GM12865 (cell line): ENCODE data around the gene CREM.

ENCODE experiments used
- DNase-seq: peaks from one replicate; pipeline ENCODE4 v3.0.0; 2010; ENCODE audit warnings: low read depth
- H3K4me3 ChIP-seq: 2 replicates; pipeline ENCODE4 v1.5.1; 2011; ENCODE audit warnings: mild to moderate bottlenecking, low read depth, low read length, control low read depth
- CTCF ChIP-seq: IDR thresholded peaks from 2 replicates; pipeline ENCODE4 v1.5.1; 2011; ENCODE audit warnings: low read length, control low read depth, low read depth, inconsistent platforms; ENCODE audit not compliant: insufficient read depth; ENCODE audit errors: missing control alignments

The CREM gene

DNA sequence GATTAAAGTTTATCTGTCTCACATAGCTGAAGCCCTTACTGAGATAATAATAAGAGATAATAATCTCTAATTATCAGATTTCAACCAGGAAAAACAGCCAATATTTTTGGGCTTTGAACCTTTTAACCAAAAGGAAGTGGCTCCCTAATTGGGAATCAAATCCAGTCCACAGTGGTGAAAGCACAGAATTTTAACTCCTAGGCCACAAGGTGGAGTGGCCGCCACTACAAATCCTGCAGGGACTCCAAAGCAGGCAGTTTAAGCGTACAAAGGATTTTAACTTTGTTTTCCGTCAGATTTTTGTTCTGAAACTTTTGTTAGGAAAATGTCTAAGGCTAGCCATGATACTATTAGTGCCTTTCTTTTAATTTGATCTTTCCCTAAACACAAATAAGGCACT, 110.1 kb downstream of the CREM start:
- no peak for DNase-seq
- H3K4me3 ChIP-seq: no peak overlapping the region
- no peak for TF ChIP-seq CTCF

DNA sequence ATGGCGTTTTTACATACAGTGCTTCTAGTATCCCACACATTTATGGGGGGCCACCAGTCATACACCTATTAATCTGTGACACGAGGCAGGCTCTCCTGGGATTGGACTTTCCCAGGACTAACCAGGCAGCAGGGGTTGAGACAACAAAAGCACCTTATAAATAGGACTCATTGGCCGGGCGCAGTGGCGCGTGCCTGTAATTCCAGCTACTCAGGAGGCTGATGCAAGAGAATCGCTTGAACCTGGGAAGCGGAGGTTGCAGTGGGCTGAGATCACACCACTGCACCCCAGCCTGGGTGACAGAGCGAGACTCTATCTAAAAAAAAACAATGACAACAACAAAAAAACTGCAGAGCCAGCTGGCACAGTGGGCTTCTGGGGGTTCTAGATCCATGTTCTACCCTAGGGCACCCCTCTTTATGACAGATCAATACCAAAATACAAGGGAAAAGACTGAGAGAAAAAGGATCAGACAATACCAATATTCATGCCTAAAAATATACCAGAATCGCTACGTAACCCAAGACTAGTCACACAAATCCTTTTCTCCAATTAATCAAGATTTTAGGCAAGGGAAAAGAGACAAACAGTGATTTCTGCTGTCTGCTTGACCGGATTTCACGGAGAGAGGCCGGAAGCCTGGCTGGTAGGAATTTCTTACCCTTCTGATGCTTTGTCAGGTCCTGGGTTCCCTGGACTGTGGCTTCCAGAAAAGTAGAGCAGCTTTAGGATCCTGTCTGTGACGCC, 111.3 kb downstream of the CREM start:
- no peak for TF ChIP-seq CTCF
- DNase-seq: no peak
- H3K4me3 ChIP-seq: no peak overlapping the region

GRCh38 chr10:35244549-35244948, 117.9 kb downstream of the CREM start:
- no peak overlapping the region for H3K4me3 ChIP-seq
- no peak for TF ChIP-seq CTCF
- DNase-seq: no peak

GRCh38 chr10:35246770-35247343, 120.2 kb downstream of the CREM start:
- TF ChIP-seq CTCF: no peak
- H3K4me3 ChIP-seq: no peak overlapping the region
- no peak for DNase-seq

GRCh38 chr10:35251373-35252100, 124.9 kb downstream of the CREM start:
- H3K4me3 ChIP-seq: no peak overlapping the region
- TF ChIP-seq CTCF: no peak
- no peak for DNase-seq

- no peak for DNase-seq
- no peak overlapping the region for H3K4me3 ChIP-seq
- TF ChIP-seq CTCF: no peak
Observed at GRCh38 chr10:35257057-35257983, 130.7 kb downstream of the CREM start.
